ENCODE data around the gene SLC24A4. TPM values are rescaled to one million over a fixed set of nuclear protein-coding genes. Genes with fewer than 3 reads are reported as not detected.

The SLC24A4 gene
- total RNA-seq, 1 donor = not detected

GRCh38 chr14:92385561-92385960 lies 62.6 kb downstream of the SLC24A4 start:
- DNase-seq (ENCODE audit: low read depth) = no peak
- TF ChIP-seq CTCF (IDR thresholded peaks at IDR 0.05; ENCODE audit: insufficient read depth, low read length) = no peak
- H3K4me3 ChIP-seq (ENCODE audit: low read depth, low read length) = no peak overlapping the region

- no peak overlapping the region for H3K4me3 ChIP-seq (ENCODE audit: low read depth, low read length)
- no peak for DNase-seq (ENCODE audit: low read depth)
- TF ChIP-seq CTCF (IDR thresholded peaks at IDR 0.05; ENCODE audit: insufficient read depth, low read length) = no peak
Observed at GRCh38 chr14:92386165-92386564, 63.2 kb downstream of the SLC24A4 start.

- TF ChIP-seq CTCF (IDR thresholded peaks at IDR 0.05; ENCODE audit: insufficient read depth, low read length) = no peak
- DNase-seq (ENCODE audit: low read depth) = no peak
- no peak overlapping the region for H3K4me3 ChIP-seq (ENCODE audit: low read depth, low read length)
Observed at GRCh38 chr14:92386637-92387036, 63.7 kb downstream of the SLC24A4 start.

DNA sequence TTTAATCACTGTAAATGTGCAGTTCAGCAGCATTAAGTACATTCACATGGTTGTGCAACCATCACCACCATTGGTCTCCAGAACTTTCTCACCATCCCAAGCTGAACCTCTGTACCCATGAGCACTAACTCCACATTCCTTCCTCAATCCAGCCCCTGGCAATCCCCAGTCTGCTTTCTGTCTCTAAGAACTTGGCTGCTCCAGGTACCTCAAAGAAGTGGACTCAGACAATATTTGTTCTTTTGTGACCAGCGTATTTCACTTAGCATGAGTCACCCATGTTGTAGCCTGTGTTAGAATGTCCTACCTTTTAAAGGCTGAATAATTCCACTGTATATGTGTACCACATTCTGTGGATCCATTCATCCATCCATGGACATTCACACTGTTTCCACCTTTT lies 64.6 kb downstream of the SLC24A4 start:
- no peak for TF ChIP-seq CTCF (IDR thresholded peaks at IDR 0.05; ENCODE audit: insufficient read depth, low read length)

DNA sequence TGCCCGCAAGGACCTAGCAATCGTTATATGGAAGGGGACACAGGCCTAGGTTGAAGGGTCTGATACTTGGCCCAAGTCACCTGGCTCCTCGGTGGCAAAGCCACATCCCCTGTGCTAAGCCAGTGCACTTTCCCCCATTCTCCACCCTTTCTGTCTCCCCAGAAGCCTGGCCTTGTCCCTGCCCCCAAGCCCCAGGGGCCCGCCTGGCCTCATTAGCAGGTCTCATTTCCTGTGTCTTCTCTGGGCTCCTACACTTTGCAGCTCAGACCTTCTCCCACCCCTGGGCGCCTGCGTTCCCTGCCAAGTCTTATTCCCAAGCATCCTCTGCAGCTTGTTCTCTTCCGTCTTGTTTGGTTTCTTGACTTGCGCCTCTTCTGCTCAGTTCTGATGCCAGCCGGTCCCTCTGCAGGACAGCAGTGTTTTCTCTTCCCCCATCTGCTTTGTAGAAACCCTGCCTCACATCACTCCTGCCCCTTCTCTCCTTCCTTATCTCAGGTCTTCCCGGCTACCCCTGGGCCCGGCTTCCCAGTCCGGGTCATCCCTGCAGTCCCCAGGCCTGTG lies 66.7 kb downstream of the SLC24A4 start:
- no peak for DNase-seq (ENCODE audit: low read depth)
- H3K4me3 ChIP-seq (ENCODE audit: low read depth, low read length) = no peak overlapping the region
- no peak for TF ChIP-seq CTCF (IDR thresholded peaks at IDR 0.05; ENCODE audit: insufficient read depth, low read length)

More for the DNA sequence above, 64.6 kb downstream of the SLC24A4 start:
- DNase-seq (ENCODE audit: low read depth) = no peak
- no peak overlapping the region for H3K4me3 ChIP-seq (ENCODE audit: low read depth, low read length)

- H3K4me3 ChIP-seq (ENCODE audit: low read depth, low read length) = no peak overlapping the region
- TF ChIP-seq CTCF (IDR thresholded peaks at IDR 0.05; ENCODE audit: insufficient read depth, low read length) = no peak
- no peak for DNase-seq (ENCODE audit: low read depth)
Observed at GRCh38 chr14:92391726-92392125, 68.8 kb downstream of the SLC24A4 start.

DNA sequence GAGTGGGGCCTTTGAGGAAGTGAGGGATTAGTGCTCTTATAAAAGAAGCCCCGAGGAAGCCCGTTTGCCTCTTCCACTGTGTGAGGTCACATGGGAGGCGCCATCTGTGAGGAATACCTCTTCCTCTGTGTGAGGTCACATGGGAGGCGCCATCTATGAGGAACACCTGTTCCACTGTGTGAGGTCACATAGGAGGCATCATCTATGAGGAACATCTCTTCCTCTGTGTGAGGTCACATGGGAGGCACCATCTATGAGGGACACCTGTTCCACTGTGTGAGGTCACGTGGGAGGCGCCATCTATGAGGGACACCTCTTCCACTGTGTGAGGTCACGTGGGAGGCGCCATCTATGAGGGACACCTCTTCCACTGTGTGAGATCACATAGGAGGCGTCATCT lies 69.7 kb downstream of the SLC24A4 start:
- no peak for DNase-seq (ENCODE audit: low read depth)
- TF ChIP-seq CTCF (IDR thresholded peaks at IDR 0.05; ENCODE audit: insufficient read depth, low read length) = no peak
- H3K4me3 ChIP-seq (ENCODE audit: low read depth, low read length) = no peak overlapping the region

All from fibroblast of the aortic adventitia (primary cell).